ENCODE measurements around the gene PRKCD.

GRCh38 chr3:53168175-53168923 lies 7.3 kb downstream of the PRKCD start:
- TF ChIP-seq CTCF (conservative IDR thresholded peaks at IDR 0.05; ENCODE audit: low read depth, low read length), result no peak
- TF ChIP-seq EZH2 (IDR thresholded peaks at IDR 0.05; ENCODE audit: borderline replicate concordance, low read depth, low read length, poor library complexity, severe bottlenecking), result no peak

All from A673 (cell line).